HL-60 (cell line): ENCODE data around the gene FCMR.

Experiments used
- DNase-seq, 2 experiments: peaks; one replicate each; pipeline ENCODE4 v3.0.0-alpha.2; 2010 to 2020; ENCODE audit warnings: low read depth in 1 of 2, low spot score in 1 of 2
- H3K27ac ChIP-seq: fragments of 250-450 bp; sonication (Bioruptor Pico); replicated peaks from 2 replicates; pipeline ENCODE4 v1.5.1; 2020; ENCODE audit warnings: mild to moderate bottlenecking, moderate library complexity
- H3K27me3 ChIP-seq: fragments of 250-450 bp; sonication (Bioruptor Pico); 2 replicates; pipeline ENCODE4 v1.5.1; 2021; ENCODE audit warnings: mild to moderate bottlenecking, moderate library complexity; ENCODE audit not compliant: insufficient read depth, poor library complexity, severe bottlenecking
- H3K4me3 ChIP-seq: replicated peaks from 2 replicates; pipeline ENCODE4 v1.5.1; 2011; ENCODE audit warnings: mild to moderate bottlenecking, control low read depth, low read length; ENCODE audit not compliant: insufficient read depth
- GABPA ChIP-seq: IDR thresholded peaks from 2 replicates; pipeline ENCODE4 v1.6.1; 2012; ENCODE audit warnings: low read depth
- POLR2AphosphoS5 ChIP-seq: IDR thresholded peaks from 2 replicates; pipeline ENCODE4 v1.6.1; 2012; ENCODE audit warnings: low read depth
- SPI1 ChIP-seq: IDR thresholded peaks from 2 replicates; pipeline ENCODE4 v1.6.1; 2012; ENCODE audit warnings: low read depth, mild to moderate bottlenecking, borderline replicate concordance
- long read RNA-seq: library from polyadenylated mRNA; unstranded; transcript quantifications from one replicate; pipeline ENCODE4 v2.0.0, GENCODE V29; 2020
- TF ChIP-seq, protein P1 (sequence below): IDR thresholded peaks from 2 replicates; pipeline ENCODE4 v1.6.1; 2012; ENCODE audit warnings: low read depth; ENCODE audit not compliant: insufficient replicate concordance
- TF ChIP-seq, protein P2 (sequence below): IDR thresholded peaks from one replicate; pipeline ENCODE4 v1.5.1; 2011; ENCODE audit warnings: low read length, control low read depth, inconsistent platforms; ENCODE audit not compliant: insufficient read depth

The FCMR gene, protein sequence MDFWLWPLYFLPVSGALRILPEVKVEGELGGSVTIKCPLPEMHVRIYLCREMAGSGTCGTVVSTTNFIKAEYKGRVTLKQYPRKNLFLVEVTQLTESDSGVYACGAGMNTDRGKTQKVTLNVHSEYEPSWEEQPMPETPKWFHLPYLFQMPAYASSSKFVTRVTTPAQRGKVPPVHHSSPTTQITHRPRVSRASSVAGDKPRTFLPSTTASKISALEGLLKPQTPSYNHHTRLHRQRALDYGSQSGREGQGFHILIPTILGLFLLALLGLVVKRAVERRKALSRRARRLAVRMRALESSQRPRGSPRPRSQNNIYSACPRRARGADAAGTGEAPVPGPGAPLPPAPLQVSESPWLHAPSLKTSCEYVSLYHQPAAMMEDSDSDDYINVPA
- long read RNA-seq, partial matches to known transcripts, result 0 of 1 reads
- long read RNA-seq, other reads (novel, unspliced or antisense), result 0 of 1 reads

DNA sequence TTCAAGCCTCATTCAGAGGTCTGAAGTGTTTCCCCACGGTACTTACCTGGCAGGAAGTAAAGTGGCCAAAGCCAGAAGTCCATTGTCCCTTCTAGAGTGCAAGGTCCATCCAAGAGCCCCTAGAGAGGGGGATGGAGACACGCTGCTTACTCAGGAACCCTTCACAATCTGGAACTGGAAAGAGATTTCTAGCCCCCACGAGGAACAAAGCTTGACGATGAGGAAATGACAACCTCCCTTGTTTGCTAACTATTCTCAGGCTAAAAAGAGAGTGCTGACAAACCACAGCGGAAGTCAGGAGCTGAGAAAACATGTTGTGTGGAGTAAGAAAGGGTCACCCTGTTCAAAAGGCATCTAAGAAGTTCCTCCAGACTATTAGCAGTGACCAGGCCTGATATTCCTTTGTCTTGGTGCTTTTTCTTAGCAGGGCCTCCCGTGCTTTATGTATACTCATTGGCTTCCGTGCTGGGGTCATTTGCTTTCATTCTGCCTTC, at the start of gene FCMR:
TSS of gene FCMR (minus strand) at position 170 of the 494 bp plus-strand sequence. CDS start at position 83, 87 bp downstream.
- TF ChIP-seq POLR2AphosphoS5, result 0 out of 2 replicates have a peak, but pooled peaks have one; percentile 27
- TF ChIP-seq SPI1, result peak; percentile 65; the same call in 1 of the 2 replicates
- TF ChIP-seq, protein P1, sequence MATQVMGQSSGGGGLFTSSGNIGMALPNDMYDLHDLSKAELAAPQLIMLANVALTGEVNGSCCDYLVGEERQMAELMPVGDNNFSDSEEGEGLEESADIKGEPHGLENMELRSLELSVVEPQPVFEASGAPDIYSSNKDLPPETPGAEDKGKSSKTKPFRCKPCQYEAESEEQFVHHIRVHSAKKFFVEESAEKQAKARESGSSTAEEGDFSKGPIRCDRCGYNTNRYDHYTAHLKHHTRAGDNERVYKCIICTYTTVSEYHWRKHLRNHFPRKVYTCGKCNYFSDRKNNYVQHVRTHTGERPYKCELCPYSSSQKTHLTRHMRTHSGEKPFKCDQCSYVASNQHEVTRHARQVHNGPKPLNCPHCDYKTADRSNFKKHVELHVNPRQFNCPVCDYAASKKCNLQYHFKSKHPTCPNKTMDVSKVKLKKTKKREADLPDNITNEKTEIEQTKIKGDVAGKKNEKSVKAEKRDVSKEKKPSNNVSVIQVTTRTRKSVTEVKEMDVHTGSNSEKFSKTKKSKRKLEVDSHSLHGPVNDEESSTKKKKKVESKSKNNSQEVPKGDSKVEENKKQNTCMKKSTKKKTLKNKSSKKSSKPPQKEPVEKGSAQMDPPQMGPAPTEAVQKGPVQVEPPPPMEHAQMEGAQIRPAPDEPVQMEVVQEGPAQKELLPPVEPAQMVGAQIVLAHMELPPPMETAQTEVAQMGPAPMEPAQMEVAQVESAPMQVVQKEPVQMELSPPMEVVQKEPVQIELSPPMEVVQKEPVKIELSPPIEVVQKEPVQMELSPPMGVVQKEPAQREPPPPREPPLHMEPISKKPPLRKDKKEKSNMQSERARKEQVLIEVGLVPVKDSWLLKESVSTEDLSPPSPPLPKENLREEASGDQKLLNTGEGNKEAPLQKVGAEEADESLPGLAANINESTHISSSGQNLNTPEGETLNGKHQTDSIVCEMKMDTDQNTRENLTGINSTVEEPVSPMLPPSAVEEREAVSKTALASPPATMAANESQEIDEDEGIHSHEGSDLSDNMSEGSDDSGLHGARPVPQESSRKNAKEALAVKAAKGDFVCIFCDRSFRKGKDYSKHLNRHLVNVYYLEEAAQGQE, result no peak
- TF ChIP-seq, protein P2, sequence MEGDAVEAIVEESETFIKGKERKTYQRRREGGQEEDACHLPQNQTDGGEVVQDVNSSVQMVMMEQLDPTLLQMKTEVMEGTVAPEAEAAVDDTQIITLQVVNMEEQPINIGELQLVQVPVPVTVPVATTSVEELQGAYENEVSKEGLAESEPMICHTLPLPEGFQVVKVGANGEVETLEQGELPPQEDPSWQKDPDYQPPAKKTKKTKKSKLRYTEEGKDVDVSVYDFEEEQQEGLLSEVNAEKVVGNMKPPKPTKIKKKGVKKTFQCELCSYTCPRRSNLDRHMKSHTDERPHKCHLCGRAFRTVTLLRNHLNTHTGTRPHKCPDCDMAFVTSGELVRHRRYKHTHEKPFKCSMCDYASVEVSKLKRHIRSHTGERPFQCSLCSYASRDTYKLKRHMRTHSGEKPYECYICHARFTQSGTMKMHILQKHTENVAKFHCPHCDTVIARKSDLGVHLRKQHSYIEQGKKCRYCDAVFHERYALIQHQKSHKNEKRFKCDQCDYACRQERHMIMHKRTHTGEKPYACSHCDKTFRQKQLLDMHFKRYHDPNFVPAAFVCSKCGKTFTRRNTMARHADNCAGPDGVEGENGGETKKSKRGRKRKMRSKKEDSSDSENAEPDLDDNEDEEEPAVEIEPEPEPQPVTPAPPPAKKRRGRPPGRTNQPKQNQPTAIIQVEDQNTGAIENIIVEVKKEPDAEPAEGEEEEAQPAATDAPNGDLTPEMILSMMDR, result no peak
- TF ChIP-seq GABPA, result no peak
- peak within 1 kb of the TSS; percentile 65 for H3K27ac ChIP-seq
- no peaks in the 10 kb centered on the region for H3K27me3 ChIP-seq
- DNase-seq, result peak in 1 of 2 experiments; percentile 86
- H3K4me3 ChIP-seq, result no peak within 1 kb of the TSS

DNA sequence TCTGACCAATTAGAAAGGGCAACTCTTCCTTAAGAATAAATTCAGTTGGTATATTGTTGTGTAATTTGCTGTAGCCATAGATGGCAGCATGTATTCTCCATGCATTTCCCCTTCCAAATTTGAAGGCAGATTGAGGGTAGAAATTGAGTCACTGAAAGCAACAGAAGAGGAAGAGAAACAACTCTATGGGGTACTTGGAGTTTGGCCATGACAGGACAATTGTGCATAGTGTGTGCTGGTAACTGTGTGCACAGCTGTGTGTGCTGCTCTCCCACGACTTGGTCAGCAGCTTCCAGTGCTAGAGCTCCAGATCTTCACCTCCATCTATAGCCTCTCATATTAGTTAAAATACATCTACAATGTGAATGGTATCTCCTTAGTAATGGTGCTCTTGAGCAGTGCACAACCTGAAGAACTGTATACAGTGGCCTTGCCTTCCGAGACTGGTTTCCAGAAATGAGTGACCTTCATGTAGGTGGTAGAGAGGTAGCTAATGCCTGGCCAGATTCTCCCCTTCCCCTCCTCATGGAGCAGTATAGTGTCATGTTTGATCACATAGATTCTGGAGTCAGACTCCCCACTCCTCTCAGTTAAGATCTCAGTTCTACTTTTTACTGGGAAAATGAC, 49.4 kb upstream of the FCMR start:
- TF ChIP-seq SPI1 (peak; percentile 27; the same call in 1 of the 2 replicates), POLR2AphosphoS5 (no peak)
- H3K4me3 ChIP-seq, result no peak overlapping the region
- peak; percentile 36 to 79 for DNase-seq
- H3K27me3 ChIP-seq, result no peaks in the 10 kb centered on the region
- no peak overlapping the region for H3K27ac ChIP-seq

DNA sequence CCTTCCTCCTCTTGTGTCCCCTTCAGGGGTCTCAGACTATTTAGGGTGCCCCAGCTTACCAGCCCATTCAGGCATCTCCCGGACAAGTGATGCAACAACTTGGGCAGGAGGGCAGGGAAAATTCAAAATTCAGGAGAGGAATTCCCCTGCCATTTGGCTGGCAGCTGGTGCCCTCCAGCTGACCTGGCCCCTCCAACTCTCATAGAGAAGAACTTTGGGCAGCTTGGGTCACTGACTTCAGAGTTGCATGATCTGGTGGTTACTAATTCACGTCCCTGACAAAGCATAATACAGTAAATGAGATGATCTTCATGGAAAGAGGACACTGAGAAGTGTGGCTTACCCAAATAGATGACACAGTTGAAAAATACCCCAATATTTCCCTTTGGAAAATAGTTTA, 48.7 kb upstream of the FCMR start, which contains the start of gene FCAMR:
TSS of gene FCAMR (minus strand) at position 15 of the 400 bp plus-strand sequence. CDS start 335 bp downstream, outside the sequence.
- no peaks in the 10 kb centered on the region for H3K27me3 ChIP-seq
- no peak within 1 kb of the TSS for H3K4me3 ChIP-seq
- no peak within 1 kb of the TSS for H3K27ac ChIP-seq
- TF ChIP-seq GABPA (no peak), SPI1 (no peak)
- TF ChIP-seq, protein P2, result no peak
- TF ChIP-seq, protein P1, result no peak
- no peak for DNase-seq

DNA sequence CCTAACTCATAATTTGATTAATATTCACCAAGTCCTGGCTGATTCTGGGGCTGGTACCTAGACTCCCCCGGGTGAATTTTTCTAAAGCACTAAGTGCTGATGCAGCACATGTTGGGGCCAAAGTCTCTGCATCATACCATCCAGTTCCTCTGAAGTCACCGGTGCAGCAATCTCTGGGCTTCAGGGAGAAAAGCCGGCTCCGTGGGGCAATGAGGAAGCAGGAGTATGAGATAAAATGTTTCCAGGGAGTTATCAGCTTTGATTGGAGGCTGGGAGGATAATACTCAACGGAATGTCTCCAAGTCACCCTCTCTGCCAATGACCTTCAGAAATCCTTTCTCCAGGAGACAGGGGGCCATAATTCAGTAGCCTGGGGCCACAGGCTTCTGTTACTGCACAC, 47.3 kb upstream of the FCMR start:
- no peak for DNase-seq

More for the DNA sequence above, 47.3 kb upstream of the FCMR start:
- no peaks in the 10 kb centered on the region for H3K27me3 ChIP-seq
- H3K4me3 ChIP-seq, result no peak overlapping the region
- no peak overlapping the region for H3K27ac ChIP-seq
- TF ChIP-seq, protein P1, result no peak
- TF ChIP-seq POLR2AphosphoS5 (no peak), GABPA (no peak), SPI1 (no peak)
- TF ChIP-seq, protein P2, result no peak
